Astrocyte of the hippocampus (primary cell): Measurements from ENCODE around the gene TMCC1.
A peak's percentile ranks its signal among the peaks of the same experiment; 100 is the strongest.
"Not testable (repeated sequence)": the region's sequence is repeated elsewhere in the genome, so short reads cannot be mapped to it uniquely, and the experiment has no call there.

ENCODE experiments used
- DNase-seq: peaks from one replicate; pipeline ENCODE4 v3.0.0; 2011; ENCODE audit warnings: low read depth, low spot score

Gene TMCC1

GRCh38 chr3:129687586-129688125 lies 205.9 kb downstream of the TMCC1 start:
- DNase-seq, result no peak

- no peak for DNase-seq
Observed at GRCh38 chr3:129686941-129687340, 206.6 kb downstream of the TMCC1 start.

GRCh38 chr3:129684270-129684669 lies 209.2 kb downstream of the TMCC1 start:
- no peak for DNase-seq

GRCh38 chr3:129683201-129683600 lies 210.3 kb downstream of the TMCC1 start:
- DNase-seq, result no peak

GRCh38 chr3:129676985-129677384 lies 216.5 kb downstream of the TMCC1 start:
- no peak for DNase-seq

GRCh38 chr3:129674798-129675123 lies 218.8 kb downstream of the TMCC1 start:
- not testable (repeated sequence) for DNase-seq

GRCh38 chr3:129673897-129674797 lies 219.4 kb downstream of the TMCC1 start:
- DNase-seq, result no peak

- DNase-seq, result no peak
Observed at GRCh38 chr3:129673012-129673411, 220.5 kb downstream of the TMCC1 start.

- DNase-seq, result no peak
Observed at GRCh38 chr3:129672412-129672811, 221.1 kb downstream of the TMCC1 start.

- DNase-seq, result peak; percentile 61
Observed at GRCh38 chr3:129665024-129665768, 228.3 kb downstream of the TMCC1 start.

- no peak for DNase-seq
Observed at GRCh38 chr3:129663930-129664646, 229.4 kb downstream of the TMCC1 start.

- no peak for DNase-seq
Observed at GRCh38 chr3:129663045-129663446, 230.5 kb downstream of the TMCC1 start.

GRCh38 chr3:129662191-129662608 lies 231.3 kb downstream of the TMCC1 start:
- no peak for DNase-seq

- DNase-seq, result no peak
Observed at GRCh38 chr3:129661766-129662165, 231.7 kb downstream of the TMCC1 start.

- no peak for DNase-seq
Observed at GRCh38 chr3:129658110-129658843, 235.2 kb downstream of the TMCC1 start.

- peak; percentile 42 for DNase-seq
Observed at GRCh38 chr3:129657261-129658046, 236.1 kb downstream of the TMCC1 start.

GRCh38 chr3:129656659-129657247 lies 236.8 kb downstream of the TMCC1 start:
- DNase-seq, result no peak

- no peak for DNase-seq
Observed at GRCh38 chr3:129655291-129655700, 238.2 kb downstream of the TMCC1 start.

- DNase-seq, result peak; percentile 70
Observed at GRCh38 chr3:129654131-129654530, 239.4 kb downstream of the TMCC1 start.

- DNase-seq, result no peak
Observed at GRCh38 chr3:129653019-129653418, 240.5 kb downstream of the TMCC1 start.
